Keratinocyte (primary cell): ENCODE results near the gene COL9A2.

Experiments
- EZH2 ChIP-seq: IDR thresholded peaks from one replicate; pipeline ENCODE4 v1.6.1; 2012; ENCODE audit warnings: inconsistent platforms, mild to moderate bottlenecking, low read length, moderate library complexity
- TF ChIP-seq, protein P1 (sequence below), 3 experiments: IDR thresholded peaks in 1 of 3; conservative IDR thresholded peaks in 1 of 3; optimal IDR thresholded peaks in 1 of 3; 2 replicates in 2 of 3; 3 replicates in 1 of 3; pipeline versions ENCODE3 to v1.5.1; 2011; ENCODE audit warnings: low read length in 3 of 3, mild to moderate bottlenecking in 3 of 3, moderate library complexity in 2 of 3, control low read depth in 1 of 3, inconsistent platforms in 1 of 3; ENCODE audit not compliant: insufficient read depth in 2 of 3; ENCODE audit errors: extremely low read depth in 1 of 3

DNA sequence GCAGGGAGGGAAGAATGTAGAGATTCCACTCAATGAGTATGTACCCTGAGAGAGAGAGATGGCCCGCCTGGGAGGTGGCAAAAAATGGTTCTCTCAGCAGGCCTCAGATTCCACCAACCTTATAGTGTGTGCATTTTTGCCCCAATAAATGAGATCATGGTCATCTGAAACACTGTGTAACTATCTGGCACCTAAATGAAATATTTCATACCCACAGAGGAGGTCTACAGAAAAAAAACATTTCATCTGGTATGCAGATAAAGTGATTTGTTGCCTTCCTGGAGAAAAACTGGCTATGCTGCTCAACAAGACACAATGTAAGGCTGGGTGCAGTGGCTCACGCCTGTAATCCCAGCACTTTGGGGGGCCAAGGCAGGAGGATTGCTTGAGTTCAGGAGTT is 64.5 kb downstream of the COL9A2 start:
- TF ChIP-seq, protein P1, sequence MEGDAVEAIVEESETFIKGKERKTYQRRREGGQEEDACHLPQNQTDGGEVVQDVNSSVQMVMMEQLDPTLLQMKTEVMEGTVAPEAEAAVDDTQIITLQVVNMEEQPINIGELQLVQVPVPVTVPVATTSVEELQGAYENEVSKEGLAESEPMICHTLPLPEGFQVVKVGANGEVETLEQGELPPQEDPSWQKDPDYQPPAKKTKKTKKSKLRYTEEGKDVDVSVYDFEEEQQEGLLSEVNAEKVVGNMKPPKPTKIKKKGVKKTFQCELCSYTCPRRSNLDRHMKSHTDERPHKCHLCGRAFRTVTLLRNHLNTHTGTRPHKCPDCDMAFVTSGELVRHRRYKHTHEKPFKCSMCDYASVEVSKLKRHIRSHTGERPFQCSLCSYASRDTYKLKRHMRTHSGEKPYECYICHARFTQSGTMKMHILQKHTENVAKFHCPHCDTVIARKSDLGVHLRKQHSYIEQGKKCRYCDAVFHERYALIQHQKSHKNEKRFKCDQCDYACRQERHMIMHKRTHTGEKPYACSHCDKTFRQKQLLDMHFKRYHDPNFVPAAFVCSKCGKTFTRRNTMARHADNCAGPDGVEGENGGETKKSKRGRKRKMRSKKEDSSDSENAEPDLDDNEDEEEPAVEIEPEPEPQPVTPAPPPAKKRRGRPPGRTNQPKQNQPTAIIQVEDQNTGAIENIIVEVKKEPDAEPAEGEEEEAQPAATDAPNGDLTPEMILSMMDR (optimal IDR thresholded peaks at IDR 0.05 in 1 of 3, IDR thresholded peaks at IDR 0.05 in 1 of 3, conservative IDR thresholded peaks at IDR 0.05 in 1 of 3; ENCODE audit: extremely low read depth in 1 of 3, insufficient read depth in 2 of 3, low read length in 3 of 3): no peak
- TF ChIP-seq EZH2: no peak
